ENCODE measurements around the gene GADL1.

Gene GADL1

GRCh38 chr3:30848087-30848779 lies 46.2 kb downstream of the GADL1 start:
- Histone ChIP-seq H3K9me3 (ENCODE audit: control insufficient read depth, low read length) (no peaks in the 10 kb centered on the region), H3K79me1 (replicated peaks; ENCODE audit: low read length, poor library complexity, severe bottlenecking) (no peaks in the 10 kb centered on the region), H3K36me3 (ENCODE audit: control insufficient read depth in 1 of 2, insufficient read depth in 2 of 2, low read depth in 1 of 2, low read length in 2 of 2) (no peaks in the 10 kb centered on the region), H2BK15ac (ENCODE audit: low read depth, poor library complexity, severe bottlenecking) (no peak overlapping the region), H2BK12ac (ENCODE audit: low read length in 2 of 2) (no peak overlapping the region), H2BK120ac (ENCODE audit: low read depth, low read length) (no peak overlapping the region), H3K4me1 (ENCODE audit: control insufficient read depth, insufficient read depth, low read depth, low read length) (no peaks in the 10 kb centered on the region), H3K23ac (ENCODE audit: low read length in 2 of 2) (no peak overlapping the region), H2AFZ (ENCODE audit: low read depth, low read length) (no peak overlapping the region), H3K27me3 (ENCODE audit: control insufficient read depth in 1 of 2, insufficient read depth in 1 of 2, low read length in 2 of 2) (peaks cover 0 to 7% of the 10 kb centered on the region in 2 experiments), H3K9ac (ENCODE audit: low read length) (no peak overlapping the region), H4K8ac (ENCODE audit: low read length) (no peak overlapping the region), H3K18ac (ENCODE audit: low read depth in 1 of 2, low read length in 2 of 2) (no peak overlapping the region), H3K4ac (ENCODE audit: low read depth in 1 of 2, low read length in 2 of 2) (no peak overlapping the region), H4K91ac (ENCODE audit: low read length) (no peak overlapping the region), H3K4me2 (ENCODE audit: low read length, poor library complexity, severe bottlenecking) (no peak overlapping the region), H2BK5ac (ENCODE audit: low read depth, low read length, poor library complexity, severe bottlenecking) (no peak overlapping the region), H3K4me3 (ENCODE audit: insufficient read depth in 1 of 2, low read depth in 1 of 2, low read length in 2 of 2) (no peak overlapping the region), H3K27ac (ENCODE audit: low read length, poor library complexity, severe bottlenecking) (no peak overlapping the region), H2AK5ac (ENCODE audit: low read length, severe bottlenecking) (no peak overlapping the region), H3K14ac (ENCODE audit: low read length in 2 of 2) (no peak overlapping the region)
- DNase-seq, result no peak
- WGBS, result 80% methylated on average over 1 of the region's 3 CpGs

GRCh38 chr3:30847592-30847991 lies 46.9 kb downstream of the GADL1 start:
- Histone ChIP-seq H3K27me3 (ENCODE audit: control insufficient read depth in 1 of 2, insufficient read depth in 1 of 2, low read length in 2 of 2) (peaks cover 0 to 7% of the 10 kb centered on the region in 2 experiments), H3K18ac (ENCODE audit: low read depth in 1 of 2, low read length in 2 of 2) (no peak overlapping the region), H2BK15ac (ENCODE audit: low read depth, poor library complexity, severe bottlenecking) (no peak overlapping the region), H3K23ac (ENCODE audit: low read length in 2 of 2) (no peak overlapping the region), H3K14ac (ENCODE audit: low read length in 2 of 2) (no peak overlapping the region), H3K27ac (ENCODE audit: low read length, poor library complexity, severe bottlenecking) (no peak overlapping the region), H2BK12ac (ENCODE audit: low read length in 2 of 2) (no peak overlapping the region), H3K9ac (ENCODE audit: low read length) (no peak overlapping the region), H3K4ac (ENCODE audit: low read depth in 1 of 2, low read length in 2 of 2) (no peak overlapping the region), H3K4me3 (ENCODE audit: insufficient read depth in 1 of 2, low read depth in 1 of 2, low read length in 2 of 2) (no peak overlapping the region), H3K36me3 (ENCODE audit: control insufficient read depth in 1 of 2, insufficient read depth in 2 of 2, low read depth in 1 of 2, low read length in 2 of 2) (no peaks in the 10 kb centered on the region), H2AK5ac (ENCODE audit: low read length, severe bottlenecking) (no peak overlapping the region), H3K9me3 (ENCODE audit: control insufficient read depth, low read length) (no peaks in the 10 kb centered on the region), H2BK120ac (ENCODE audit: low read depth, low read length) (no peak overlapping the region), H4K91ac (ENCODE audit: low read length) (no peak overlapping the region), H3K4me1 (ENCODE audit: control insufficient read depth, insufficient read depth, low read depth, low read length) (no peaks in the 10 kb centered on the region), H4K8ac (ENCODE audit: low read length) (no peak overlapping the region), H2AFZ (ENCODE audit: low read depth, low read length) (no peak overlapping the region), H3K79me1 (replicated peaks; ENCODE audit: low read length, poor library complexity, severe bottlenecking) (no peaks in the 10 kb centered on the region), H2BK5ac (ENCODE audit: low read depth, low read length, poor library complexity, severe bottlenecking) (no peak overlapping the region), H3K4me2 (ENCODE audit: low read length, poor library complexity, severe bottlenecking) (no peak overlapping the region)
- WGBS, result 94% methylated on average over 3 of the region's 3 CpGs
- no peak for DNase-seq

GRCh38 chr3:30845606-30846005 lies 48.9 kb downstream of the GADL1 start:
- Histone ChIP-seq H4K8ac (ENCODE audit: low read length) (no peak overlapping the region), H2BK12ac (ENCODE audit: low read length in 2 of 2) (no peak overlapping the region), H2AK5ac (ENCODE audit: low read length, severe bottlenecking) (no peak overlapping the region), H3K36me3 (ENCODE audit: control insufficient read depth in 1 of 2, insufficient read depth in 2 of 2, low read depth in 1 of 2, low read length in 2 of 2) (no peaks in the 10 kb centered on the region), H3K14ac (ENCODE audit: low read length in 2 of 2) (no peak overlapping the region), H3K79me1 (replicated peaks; ENCODE audit: low read length, poor library complexity, severe bottlenecking) (no peaks in the 10 kb centered on the region), H3K9ac (ENCODE audit: low read length) (no peak overlapping the region), H3K18ac (ENCODE audit: low read depth in 1 of 2, low read length in 2 of 2) (no peak overlapping the region), H2BK5ac (ENCODE audit: low read depth, low read length, poor library complexity, severe bottlenecking) (no peak overlapping the region), H3K9me3 (ENCODE audit: control insufficient read depth, low read length) (no peaks in the 10 kb centered on the region), H3K4me2 (ENCODE audit: low read length, poor library complexity, severe bottlenecking) (no peak overlapping the region), H3K27me3 (ENCODE audit: control insufficient read depth in 1 of 2, insufficient read depth in 1 of 2, low read length in 2 of 2) (peaks cover 0 to 7% of the 10 kb centered on the region in 2 experiments), H2BK120ac (ENCODE audit: low read depth, low read length) (no peak overlapping the region), H2BK15ac (ENCODE audit: low read depth, poor library complexity, severe bottlenecking) (no peak overlapping the region), H3K4me1 (ENCODE audit: control insufficient read depth, insufficient read depth, low read depth, low read length) (no peaks in the 10 kb centered on the region), H3K23ac (ENCODE audit: low read length in 2 of 2) (no peak overlapping the region), H2AFZ (ENCODE audit: low read depth, low read length) (no peak overlapping the region), H3K4me3 (ENCODE audit: insufficient read depth in 1 of 2, low read depth in 1 of 2, low read length in 2 of 2) (no peak overlapping the region), H4K91ac (ENCODE audit: low read length) (no peak overlapping the region), H3K27ac (ENCODE audit: low read length, poor library complexity, severe bottlenecking) (no peak overlapping the region), H3K4ac (ENCODE audit: low read depth in 1 of 2, low read length in 2 of 2) (no peak overlapping the region)
- 96% methylated on average over 2 of the region's 2 CpGs for WGBS
- DNase-seq, result no peak

GRCh38 chr3:30843877-30844276 lies 50.6 kb downstream of the GADL1 start:
- no peak for DNase-seq
- Histone ChIP-seq H3K4ac (ENCODE audit: low read depth in 1 of 2, low read length in 2 of 2) (no peak overlapping the region), H3K9me3 (ENCODE audit: control insufficient read depth, low read length) (no peaks in the 10 kb centered on the region), H3K4me3 (ENCODE audit: insufficient read depth in 1 of 2, low read depth in 1 of 2, low read length in 2 of 2) (no peak overlapping the region), H3K4me1 (ENCODE audit: control insufficient read depth, insufficient read depth, low read depth, low read length) (no peaks in the 10 kb centered on the region), H2BK15ac (ENCODE audit: low read depth, poor library complexity, severe bottlenecking) (no peak overlapping the region), H2BK12ac (ENCODE audit: low read length in 2 of 2) (no peak overlapping the region), H4K8ac (ENCODE audit: low read length) (no peak overlapping the region), H2BK120ac (ENCODE audit: low read depth, low read length) (no peak overlapping the region), H2AFZ (ENCODE audit: low read depth, low read length) (no peak overlapping the region), H3K27me3 (ENCODE audit: control insufficient read depth in 1 of 2, insufficient read depth in 1 of 2, low read length in 2 of 2) (peaks cover 0 to 7% of the 10 kb centered on the region in 2 experiments), H3K36me3 (ENCODE audit: control insufficient read depth in 1 of 2, insufficient read depth in 2 of 2, low read depth in 1 of 2, low read length in 2 of 2) (no peaks in the 10 kb centered on the region), H2AK5ac (ENCODE audit: low read length, severe bottlenecking) (no peak overlapping the region), H3K18ac (ENCODE audit: low read depth in 1 of 2, low read length in 2 of 2) (no peak overlapping the region), H3K79me1 (replicated peaks; ENCODE audit: low read length, poor library complexity, severe bottlenecking) (no peaks in the 10 kb centered on the region), H3K14ac (ENCODE audit: low read length in 2 of 2) (no peak overlapping the region), H3K9ac (ENCODE audit: low read length) (no peak overlapping the region), H3K4me2 (ENCODE audit: low read length, poor library complexity, severe bottlenecking) (no peak overlapping the region), H3K27ac (ENCODE audit: low read length, poor library complexity, severe bottlenecking) (no peak overlapping the region), H2BK5ac (ENCODE audit: low read depth, low read length, poor library complexity, severe bottlenecking) (no peak overlapping the region), H4K91ac (ENCODE audit: low read length) (no peak overlapping the region), H3K23ac (ENCODE audit: low read length in 2 of 2) (no peak overlapping the region)
- 94% methylated on average over 9 of the region's 10 CpGs for WGBS

All from mesenchymal stem cell (in vitro differentiated cells and primary cell).